Left ventricle myocardium superior (tissue), 1 donor: ENCODE data around the gene SLC7A8. TPM values are rescaled to one million over a fixed set of nuclear protein-coding genes. Genes with fewer than 3 reads are reported as not detected.

Experiments used
- ATAC-seq: fragments of 200-7000 bp; cut with Tn5 transposase; one replicate; pipeline ENCODE4 v1.9.1; 2020; ENCODE audit warnings: mild to moderate bottlenecking, moderate library complexity
- DNase-seq: peaks from one replicate; pipeline ENCODE4 v3.0.0-alpha.2; 2020
- intact Hi-C: fragments of 100-400 bp; cut with micrococcal nuclease; formaldehyde crosslinking; loops from one replicate; pipeline ENCODE4 v1.11.0; 2022
- total RNA-seq: library from RNA; stranded (reverse); fragmentation: NEBNext Ultra II Directional; extraction: Animal tissue kit (Norgen Biotek cat#: 25700); gene quantifications from one replicate; pipeline ENCODE4 v1.2.1, GENCODE V29; 2021
- donor health status: DM: no; HTN: yes; CAD: no; lungs with severe emphysema.

SLC7A8 gene
- total RNA-seq, 1 donor from 2014 or later: 6.4 TPM

- ATAC-seq (no peak), DNase-seq (no peak)
- intact Hi-C loops: no loop called here
These were observed 19.6 kb downstream of the SLC7A8 start for GRCh38 chr14:23163830-23164229.

GRCh38 chr14:23162800-23163199 lies 20.7 kb downstream of the SLC7A8 start:
- no peak for DNase-seq
- intact Hi-C loops: no loop called here
- peak; percentile 28 for ATAC-seq

GRCh38 chr14:23162005-23162404 lies 21.5 kb downstream of the SLC7A8 start:
- intact Hi-C loops: no loop called here
- ATAC-seq: no peak
- DNase-seq: no peak

- DNase-seq: peak; percentile 37
These were observed 22.4 kb downstream of the SLC7A8 start for GRCh38 chr14:23160924-23161522.

GRCh38 chr14:23159532-23159931 lies 23.9 kb downstream of the SLC7A8 start:
- intact Hi-C loops: no loop called here
- DNase-seq: no peak
- no peak for ATAC-seq

More at GRCh38 chr14:23160924-23161522, 22.4 kb downstream of the SLC7A8 start:
- intact Hi-C loops: no loop called here
- peak; percentile 73 for ATAC-seq

GRCh38 chr14:23158779-23159178 lies 24.7 kb downstream of the SLC7A8 start:
- intact Hi-C loops: no loop called here
- DNase-seq: no peak
- no peak for ATAC-seq

GRCh38 chr14:23154964-23155587 lies 28.4 kb downstream of the SLC7A8 start:
- intact Hi-C loops: no loop called here
- peak; percentile 86 for ATAC-seq
- DNase-seq: peak; percentile 85

GRCh38 chr14:23153851-23154796 lies 29.3 kb downstream of the SLC7A8 start:
- intact Hi-C loops: no loop called here
- peak; percentile 95 for DNase-seq
- peak; percentile 91 for ATAC-seq

GRCh38 chr14:23151342-23151741 lies 32.1 kb downstream of the SLC7A8 start:
- no peak for DNase-seq
- no peak for ATAC-seq
- intact Hi-C loops: no loop called here

- DNase-seq: no peak
- intact Hi-C loops: no loop called here
- ATAC-seq: no peak
These were observed 33.7 kb downstream of the SLC7A8 start for GRCh38 chr14:23149745-23150144.

GRCh38 chr14:23148591-23149249 lies 34.7 kb downstream of the SLC7A8 start:
- ATAC-seq (no peak), DNase-seq (no peak)
- intact Hi-C loops: no loop called here

GRCh38 chr14:23147676-23148075 lies 35.8 kb downstream of the SLC7A8 start:
- intact Hi-C loops: no loop called here
- peak; percentile 60 for ATAC-seq
- DNase-seq: peak; percentile 48

- ATAC-seq (no peak), DNase-seq (no peak)
- intact Hi-C loops: no loop called here
These were observed 36.5 kb downstream of the SLC7A8 start for GRCh38 chr14:23146980-23147379.

- DNase-seq (no peak), ATAC-seq (no peak)
- intact Hi-C loops: no loop called here
These were observed 37.0 kb downstream of the SLC7A8 start for GRCh38 chr14:23146351-23146910.

GRCh38 chr14:23145794-23146350 lies 37.6 kb downstream of the SLC7A8 start:
- ATAC-seq (peak; percentile 17), DNase-seq (no peak)
- intact Hi-C loops: no loop called here

GRCh38 chr14:23143911-23144310 lies 39.5 kb downstream of the SLC7A8 start:
- ATAC-seq: no peak

GRCh38 chr14:23142826-23143225 lies 40.6 kb downstream of the SLC7A8 start:
- ATAC-seq (no peak), DNase-seq (no peak)
- intact Hi-C loops: no loop called here

More at GRCh38 chr14:23143911-23144310, 39.5 kb downstream of the SLC7A8 start:
- DNase-seq: no peak
- intact Hi-C loops: no loop called here

GRCh38 chr14:23141706-23142444 lies 41.6 kb downstream of the SLC7A8 start:
- ATAC-seq (peak; percentile 89), DNase-seq (peak; percentile 88)
- intact Hi-C loops: no loop called here
